Pancreas (tissue), 10 donors: ENCODE data around the gene EMP1. TPM values are rescaled to one million over a fixed set of nuclear protein-coding genes. Genes with fewer than 3 reads are reported as not detected.

Experiments
- ATAC-seq, 4 donors: fragments of 200-7000 bp; cut with Tn5 transposase; one replicate each; pipeline versions ENCODE4 v1.8.0 to v1.9.1; 2020; ENCODE audit warnings: mild to moderate bottlenecking in 4 of 4, moderate library complexity in 4 of 4
- DNase-seq, 6 donors: peaks; one replicate each; pipeline ENCODE4 v3.0.0-alpha.2; 2020
- FAIRE-seq: peaks from 2 replicates; lab custom pipeline; 2012; peaks lifted over from hg19 to GRCh38; lab: Jason Lieb, UNC
- H3K27ac ChIP-seq, 4 donors: fragments of 200-600 bp; sonication (generic); 1 replicate in 3 of 4; 2 replicates in 1 of 4; pipeline versions ENCODE4 v1.5.0 to v1.8.0; 2020
- H3K27me3 ChIP-seq, 4 donors: fragments of 200-600 bp; one replicate each; pipeline ENCODE4 v1.8.0; 2021
- H3K36me3 ChIP-seq, 3 donors: fragments of 200-600 bp; sonication (generic) in 1 of 3; one replicate each; pipeline versions ENCODE4 v1.5.0 to v1.8.0; 2020 to 2021
- H3K4me1 ChIP-seq, 3 donors: fragments of 200-600 bp; one replicate each; pipeline ENCODE4 v1.8.0; 2021
- H3K4me3 ChIP-seq, 4 donors: fragments of 200-600 bp; sonication (generic) in 2 of 4; one replicate each; pipeline versions ENCODE4 v1.5.0 to v1.8.0; 2020 to 2021
- H3K9me3 ChIP-seq, 4 donors: fragments of 200-600 bp; one replicate each; pipeline ENCODE4 v1.8.0; 2021
- CTCF ChIP-seq, 4 donors: fragments of 200-600 bp; sonication (generic) in 3 of 4; IDR thresholded peaks; one replicate each; pipeline versions ENCODE4 v1.5.0 to v1.8.0; 2021; ENCODE audit warnings: antibody characterized with exemption in 4 of 4
- WGBS, 2 donors: extraction: QIAGEN DNeasy Blood & Tissue Kit; methylation state at CpG; one replicate each; pipeline ENCODE4 v1.1.7; 2013; 5-methylcytosine and 5-hydroxymethylcytosine counted together
- intact Hi-C, 3 donors: fragments of 100-400 bp; cut with DNase I; formaldehyde crosslinking; loops; one replicate each; pipeline versions ENCODE4 v1.11.1 to v1.14.2; 2022
- polyA plus RNA-seq, 2 donors: library from polyadenylated mRNA; stranded (reverse); fragments of 200-250 nt; gene quantifications; one replicate each; pipeline ENCODE4 v1.2.3, GENCODE V29; 2013
- total RNA-seq, 6 donors: library from RNA; stranded (reverse); fragmentation: NEBNext Ultra II Directional in 4 of 6; extraction: Animal tissue kit (Norgen Biotek cat#: 25700) in 4 of 6; gene quantifications; one replicate each; pipeline versions ENCODE4 v1.2.1 to v1.2.4, GENCODE V29; 2021 to 2023
- donor health status: healthy with polysubstance abuse.
- donor health status: DM: no; HTN: no; CAD: no; lungs with moderate emphysema.
- donor health status: DM: no; HTN: no; CAD: no.
- donor health status: control.
- donor health status: control.
- donor health status: Bipolar disorder and iron deficiency.
- donor health status: DM: yes; HTN: yes; CAD: no.
- donor health status: DM: no; HTN: no; CAD: no.
- donor health status: DM: no; HTN: no; CAD: no.
- donor health status: DM: yes; HTN: yes; CAD: no.

Gene EMP1
- total and polyA plus RNA-seq, 8 donors, result 5.8 to 43.4 (median 18.7) TPM

GRCh38 chr12:13198241-13198640, 1.7 kb downstream of the EMP1 start:
- Histone ChIP-seq H3K4me1 (peaks cover 0 to 6% (median 0%) of the 10 kb centered on the region in 3 donors), H3K4me3 (peak overlapping the region in 1 of 4 donors; percentile 35), H3K27ac (peak overlapping the region in 1 of 4 donors; percentile 66), H3K36me3 (no peaks in the 10 kb centered on the region), H3K9me3 (no peaks in the 10 kb centered on the region), H3K27me3 (no peaks in the 10 kb centered on the region)
- no peak for FAIRE-seq
- no peak for DNase-seq
- no peak for TF ChIP-seq CTCF (IDR thresholded peaks at IDR 0.05)
- ATAC-seq, result no peak
- intact Hi-C loops, result no loop called here
- WGBS, 2 donors, result 56 to 57% methylated on average over 4 of the region's 4 CpGs

DNA sequence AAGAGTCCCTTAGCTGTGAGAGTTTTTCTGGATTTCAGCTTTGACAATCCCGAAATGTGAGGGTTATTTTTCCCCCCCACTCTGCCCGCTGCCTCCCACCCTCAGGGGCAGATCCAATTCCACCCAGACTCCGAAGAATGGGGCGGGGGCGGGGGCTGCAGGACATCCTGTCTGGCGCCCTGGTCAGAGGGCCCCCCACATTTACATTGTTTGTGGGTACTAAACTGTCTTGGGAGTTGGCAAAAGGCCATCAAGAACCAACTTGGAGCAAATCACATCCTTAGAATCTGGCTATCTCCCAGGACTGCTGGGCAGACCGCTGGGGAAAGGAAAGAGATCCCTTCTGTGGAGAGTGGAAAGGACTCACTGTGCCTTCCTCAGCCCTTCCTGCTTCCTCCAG, 2.4 kb downstream of the EMP1 start:
- Histone ChIP-seq H3K27me3 (no peaks in the 10 kb centered on the region), H3K27ac (no peak overlapping the region), H3K4me3 (peak overlapping the region in 1 of 4 donors; percentile 18), H3K9me3 (no peaks in the 10 kb centered on the region), H3K36me3 (no peaks in the 10 kb centered on the region), H3K4me1 (peaks cover 0 to 6% (median 0%) of the 10 kb centered on the region in 3 donors)
- intact Hi-C loops, result no loop called here
- ATAC-seq (no peak), DNase-seq (no peak), FAIRE-seq (no peak)
- 76 to 79% methylated on average over 7 of the region's 7 CpGs for WGBS, 2 donors
- TF ChIP-seq CTCF (IDR thresholded peaks at IDR 0.05), result no peak

DNA sequence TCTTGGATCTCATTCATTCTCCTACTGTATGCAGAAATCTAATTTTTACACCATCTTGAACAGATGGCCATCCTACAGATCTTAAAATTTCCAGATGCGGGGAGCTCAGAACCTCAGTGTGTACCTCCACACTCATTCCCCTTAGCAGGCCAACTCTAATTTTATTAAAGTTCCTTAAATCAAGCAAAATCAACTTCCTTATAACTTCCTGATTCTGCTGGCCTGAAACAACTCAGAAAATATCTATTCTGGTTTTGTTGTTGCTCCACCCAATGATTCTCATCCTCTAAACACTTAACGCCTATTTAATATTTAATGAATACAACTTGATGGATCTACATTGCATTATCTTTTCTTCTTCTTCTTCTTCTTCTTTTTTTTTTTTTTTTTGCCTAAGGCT, 3.1 kb downstream of the EMP1 start:
- Histone ChIP-seq H3K9me3 (no peaks in the 10 kb centered on the region), H3K4me1 (peaks cover 0 to 6% (median 0%) of the 10 kb centered on the region in 3 donors), H3K27me3 (no peaks in the 10 kb centered on the region), H3K27ac (no peak overlapping the region), H3K36me3 (no peaks in the 10 kb centered on the region), H3K4me3 (peak overlapping the region in 1 of 4 donors; percentile 18)
- intact Hi-C loops, result no loop called here
- ATAC-seq, result no peak
- WGBS, 2 donors, result 88 to 92% methylated on average over 2 of the region's 2 CpGs
- no peak for FAIRE-seq
- TF ChIP-seq CTCF (IDR thresholded peaks at IDR 0.05), result no peak
- DNase-seq, result no peak

DNA sequence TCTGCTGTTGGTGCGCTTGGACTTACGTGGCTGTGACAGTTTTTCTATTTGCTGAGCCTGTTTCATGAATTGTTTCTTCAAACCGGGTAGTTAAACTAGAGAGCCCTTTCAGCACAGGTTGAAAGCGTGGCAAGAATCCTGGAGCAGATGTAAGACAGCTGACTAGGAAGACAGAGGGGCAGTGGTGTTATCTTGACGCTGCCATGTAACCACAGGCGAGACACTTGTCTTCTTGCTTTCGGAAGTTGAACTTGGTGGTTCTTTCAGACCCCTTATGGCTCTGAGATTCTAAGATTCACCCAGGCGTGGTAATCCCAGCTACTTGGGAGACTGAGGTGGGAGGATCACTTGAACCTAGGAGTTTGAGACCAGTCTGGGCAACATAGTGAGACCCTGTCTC, 4.3 kb downstream of the EMP1 start:
- 68 to 76% methylated on average over 8 of the region's 8 CpGs for WGBS, 2 donors
- intact Hi-C loops, result loop anchor here in 1 of 3 donors (10.0 kb wide), 1 partner anchor 86 kb away; no protein-coding TSS in a partner anchor
- Histone ChIP-seq H3K36me3 (no peaks in the 10 kb centered on the region), H3K4me1 (peaks cover 0 to 3% (median 0%) of the 10 kb centered on the region in 3 donors), H3K27me3 (no peaks in the 10 kb centered on the region), H3K4me3 (no peak overlapping the region), H3K9me3 (no peaks in the 10 kb centered on the region), H3K27ac (no peak overlapping the region)
- DNase-seq, result no peak
- no peak for TF ChIP-seq CTCF (IDR thresholded peaks at IDR 0.05)
- no peak for ATAC-seq
- no peak for FAIRE-seq

GRCh38 chr12:13203034-13203922, 6.8 kb downstream of the EMP1 start:
- Histone ChIP-seq H3K27ac (no peak overlapping the region), H3K27me3 (no peaks in the 10 kb centered on the region), H3K36me3 (no peaks in the 10 kb centered on the region), H3K9me3 (no peaks in the 10 kb centered on the region), H3K4me1 (no peaks in the 10 kb centered on the region), H3K4me3 (no peak overlapping the region)
- TF ChIP-seq CTCF (IDR thresholded peaks at IDR 0.05), result no peak
- FAIRE-seq, result no peak
- intact Hi-C loops, result loop anchor here in 1 of 3 donors (10.0 kb wide), 1 partner anchor 88 kb away; no protein-coding TSS in a partner anchor
- peak in 2 of 4 donors; percentile 19 to 32 for ATAC-seq
- no peak for DNase-seq
- WGBS, 2 donors, result 59 to 62% methylated on average over 16 of the region's 16 CpGs
